ENCODE data around the gene SLC7A6. TPM values are rescaled to one million over a fixed set of nuclear protein-coding genes. Genes with fewer than 3 reads are reported as not detected.

SLC7A6 gene
- total and polyA plus RNA-seq, 2 of the 13 experiments (the other 11 are each of a cell fraction or from before 2014, with no cell fraction given): 35.8 to 70.8 TPM

DNA sequence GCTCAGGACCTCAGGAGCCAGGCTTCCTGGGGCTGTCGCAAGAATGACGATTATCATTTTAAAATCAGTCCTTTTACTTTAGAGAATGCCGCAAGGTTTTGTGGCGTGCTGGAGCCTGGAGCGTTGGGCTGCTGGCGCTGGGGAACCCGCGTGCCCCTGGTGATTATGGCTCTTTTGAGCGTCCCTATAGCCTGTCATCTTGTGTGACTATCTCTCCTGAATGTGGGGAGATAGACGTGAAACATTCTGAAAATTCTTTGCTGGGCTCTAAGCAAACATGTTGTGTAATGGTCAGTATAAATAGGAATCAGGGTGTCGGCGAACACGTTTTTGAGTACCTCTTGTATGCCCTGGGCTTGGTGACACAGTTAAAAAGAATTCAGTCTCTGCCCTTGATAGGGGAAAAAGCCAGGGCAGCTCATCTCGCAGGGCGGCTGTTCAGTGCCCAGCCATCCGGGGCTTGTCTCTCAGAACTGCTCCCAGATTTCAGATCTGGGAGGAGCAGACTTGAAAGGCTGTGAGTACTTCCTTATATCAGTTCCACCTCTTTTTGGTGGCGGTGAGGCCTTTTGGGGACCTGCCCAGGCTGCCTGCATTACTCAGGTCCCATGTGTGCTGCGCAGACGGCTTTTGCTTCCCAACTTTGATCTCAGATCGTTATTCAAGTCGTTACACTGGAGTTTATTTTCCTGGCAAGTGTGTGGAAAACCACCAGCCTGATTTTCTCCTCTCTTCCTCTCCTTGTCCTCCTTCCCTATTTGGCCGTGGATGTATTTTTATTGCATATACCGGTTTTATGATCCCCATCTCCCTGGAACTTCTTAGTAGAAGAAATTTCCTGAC lies 973 bp downstream of the SLC7A6 start (continued):
- TF ChIP-seq, protein P1, sequence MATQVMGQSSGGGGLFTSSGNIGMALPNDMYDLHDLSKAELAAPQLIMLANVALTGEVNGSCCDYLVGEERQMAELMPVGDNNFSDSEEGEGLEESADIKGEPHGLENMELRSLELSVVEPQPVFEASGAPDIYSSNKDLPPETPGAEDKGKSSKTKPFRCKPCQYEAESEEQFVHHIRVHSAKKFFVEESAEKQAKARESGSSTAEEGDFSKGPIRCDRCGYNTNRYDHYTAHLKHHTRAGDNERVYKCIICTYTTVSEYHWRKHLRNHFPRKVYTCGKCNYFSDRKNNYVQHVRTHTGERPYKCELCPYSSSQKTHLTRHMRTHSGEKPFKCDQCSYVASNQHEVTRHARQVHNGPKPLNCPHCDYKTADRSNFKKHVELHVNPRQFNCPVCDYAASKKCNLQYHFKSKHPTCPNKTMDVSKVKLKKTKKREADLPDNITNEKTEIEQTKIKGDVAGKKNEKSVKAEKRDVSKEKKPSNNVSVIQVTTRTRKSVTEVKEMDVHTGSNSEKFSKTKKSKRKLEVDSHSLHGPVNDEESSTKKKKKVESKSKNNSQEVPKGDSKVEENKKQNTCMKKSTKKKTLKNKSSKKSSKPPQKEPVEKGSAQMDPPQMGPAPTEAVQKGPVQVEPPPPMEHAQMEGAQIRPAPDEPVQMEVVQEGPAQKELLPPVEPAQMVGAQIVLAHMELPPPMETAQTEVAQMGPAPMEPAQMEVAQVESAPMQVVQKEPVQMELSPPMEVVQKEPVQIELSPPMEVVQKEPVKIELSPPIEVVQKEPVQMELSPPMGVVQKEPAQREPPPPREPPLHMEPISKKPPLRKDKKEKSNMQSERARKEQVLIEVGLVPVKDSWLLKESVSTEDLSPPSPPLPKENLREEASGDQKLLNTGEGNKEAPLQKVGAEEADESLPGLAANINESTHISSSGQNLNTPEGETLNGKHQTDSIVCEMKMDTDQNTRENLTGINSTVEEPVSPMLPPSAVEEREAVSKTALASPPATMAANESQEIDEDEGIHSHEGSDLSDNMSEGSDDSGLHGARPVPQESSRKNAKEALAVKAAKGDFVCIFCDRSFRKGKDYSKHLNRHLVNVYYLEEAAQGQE (IDR thresholded peaks at IDR 0.05; ENCODE audit: borderline replicate concordance in 1 of 2, low read depth in 1 of 2, low read length in 2 of 2): peak in 1 of 2 experiments; percentile 45; a peak in 2 of 4 replicates
- peak; percentile 98 for TF ChIP-seq HMG20B (CRISPR knock-in tag; conservative IDR thresholded peaks at IDR 0.05)
- TF ChIP-seq TARDBP (CRISPR knock-in tag; IDR thresholded peaks at IDR 0.05): no peak
- TF ChIP-seq SCMH1 (CRISPR knock-in tag; IDR thresholded peaks at IDR 0.05; ENCODE audit: borderline replicate concordance): no peak
- TF ChIP-seq ZNF644 (CRISPR knock-in tag; IDR thresholded peaks at IDR 0.05; ENCODE audit: low read depth): no peak
- no peak; the same call in 1 of the 2 replicates for TF ChIP-seq ZNF746 (CRISPR knock-in tag; IDR thresholded peaks at IDR 0.05)
- TF ChIP-seq, protein P2, sequence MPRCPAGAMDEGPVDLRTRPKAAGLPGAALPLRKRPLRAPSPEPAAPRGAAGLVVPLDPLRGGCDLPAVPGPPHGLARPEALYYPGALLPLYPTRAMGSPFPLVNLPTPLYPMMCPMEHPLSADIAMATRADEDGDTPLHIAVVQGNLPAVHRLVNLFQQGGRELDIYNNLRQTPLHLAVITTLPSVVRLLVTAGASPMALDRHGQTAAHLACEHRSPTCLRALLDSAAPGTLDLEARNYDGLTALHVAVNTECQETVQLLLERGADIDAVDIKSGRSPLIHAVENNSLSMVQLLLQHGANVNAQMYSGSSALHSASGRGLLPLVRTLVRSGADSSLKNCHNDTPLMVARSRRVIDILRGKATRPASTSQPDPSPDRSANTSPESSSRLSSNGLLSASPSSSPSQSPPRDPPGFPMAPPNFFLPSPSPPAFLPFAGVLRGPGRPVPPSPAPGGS (CRISPR knock-in tag; IDR thresholded peaks at IDR 0.05): no peak
- TF ChIP-seq PHF8 (CRISPR knock-in tag; IDR thresholded peaks at IDR 0.05): peak; percentile 56; the same call in 1 of the 2 replicates
- no peak for TF ChIP-seq SP1 (IDR thresholded peaks at IDR 0.05)
- TF ChIP-seq SP1 (CRISPR knock-in tag; IDR thresholded peaks at IDR 0.05): 0 out of 2 replicates have a peak, but pooled peaks have one; percentile 23
- TF ChIP-seq THYN1 (CRISPR knock-in tag; IDR thresholded peaks at IDR 0.05; ENCODE audit: borderline replicate concordance, low read depth): no peak
- TF ChIP-seq, protein P3, sequence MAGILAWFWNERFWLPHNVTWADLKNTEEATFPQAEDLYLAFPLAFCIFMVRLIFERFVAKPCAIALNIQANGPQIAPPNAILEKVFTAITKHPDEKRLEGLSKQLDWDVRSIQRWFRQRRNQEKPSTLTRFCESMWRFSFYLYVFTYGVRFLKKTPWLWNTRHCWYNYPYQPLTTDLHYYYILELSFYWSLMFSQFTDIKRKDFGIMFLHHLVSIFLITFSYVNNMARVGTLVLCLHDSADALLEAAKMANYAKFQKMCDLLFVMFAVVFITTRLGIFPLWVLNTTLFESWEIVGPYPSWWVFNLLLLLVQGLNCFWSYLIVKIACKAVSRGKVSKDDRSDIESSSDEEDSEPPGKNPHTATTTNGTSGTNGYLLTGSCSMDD (CRISPR knock-in tag; IDR thresholded peaks at IDR 0.05): no peak
- TF ChIP-seq, protein P4, sequence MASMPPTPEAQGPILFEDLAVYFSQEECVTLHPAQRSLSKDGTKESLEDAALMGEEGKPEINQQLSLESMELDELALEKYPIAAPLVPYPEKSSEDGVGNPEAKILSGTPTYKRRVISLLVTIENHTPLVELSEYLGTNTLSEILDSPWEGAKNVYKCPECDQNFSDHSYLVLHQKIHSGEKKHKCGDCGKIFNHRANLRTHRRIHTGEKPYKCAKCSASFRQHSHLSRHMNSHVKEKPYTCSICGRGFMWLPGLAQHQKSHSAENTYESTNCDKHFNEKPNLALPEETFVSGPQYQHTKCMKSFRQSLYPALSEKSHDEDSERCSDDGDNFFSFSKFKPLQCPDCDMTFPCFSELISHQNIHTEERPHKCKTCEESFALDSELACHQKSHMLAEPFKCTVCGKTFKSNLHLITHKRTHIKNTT (CRISPR knock-in tag; IDR thresholded peaks at IDR 0.05): no peak
- peak; percentile 12; the same call in 1 of the 2 replicates for TF ChIP-seq ZNF703 (CRISPR knock-in tag; IDR thresholded peaks at IDR 0.05; ENCODE audit: borderline replicate concordance)
- TF ChIP-seq PAX8 (CRISPR knock-in tag; IDR thresholded peaks at IDR 0.05; ENCODE audit: borderline replicate concordance): no peak
- TF ChIP-seq ZFP36L1 (CRISPR knock-in tag; IDR thresholded peaks at IDR 0.05): no peak; the same call in 1 of the 2 replicates
- peak; percentile 42; the same call in 1 of the 2 replicates for TF ChIP-seq TAF1 (CRISPR knock-in tag; IDR thresholded peaks at IDR 0.05)
- TF ChIP-seq, protein P5, sequence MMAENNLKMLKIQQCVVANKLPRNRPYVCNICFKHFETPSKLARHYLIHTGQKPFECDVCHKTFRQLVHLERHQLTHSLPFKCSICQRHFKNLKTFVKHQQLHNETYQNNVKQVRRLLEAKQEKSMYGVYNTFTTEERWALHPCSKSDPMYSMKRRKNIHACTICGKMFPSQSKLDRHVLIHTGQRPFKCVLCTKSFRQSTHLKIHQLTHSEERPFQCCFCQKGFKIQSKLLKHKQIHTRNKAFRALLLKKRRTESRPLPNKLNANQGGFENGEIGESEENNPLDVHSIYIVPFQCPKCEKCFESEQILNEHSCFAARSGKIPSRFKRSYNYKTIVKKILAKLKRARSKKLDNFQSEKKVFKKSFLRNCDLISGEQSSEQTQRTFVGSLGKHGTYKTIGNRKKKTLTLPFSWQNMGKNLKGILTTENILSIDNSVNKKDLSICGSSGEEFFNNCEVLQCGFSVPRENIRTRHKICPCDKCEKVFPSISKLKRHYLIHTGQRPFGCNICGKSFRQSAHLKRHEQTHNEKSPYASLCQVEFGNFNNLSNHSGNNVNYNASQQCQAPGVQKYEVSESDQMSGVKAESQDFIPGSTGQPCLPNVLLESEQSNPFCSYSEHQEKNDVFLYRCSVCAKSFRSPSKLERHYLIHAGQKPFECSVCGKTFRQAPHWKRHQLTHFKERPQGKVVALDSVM (CRISPR knock-in tag; IDR thresholded peaks at IDR 0.05): no peak
